ENCODE measurements around the gene SHISAL1. TPM values are rescaled to one million over a fixed set of nuclear protein-coding genes. Genes with fewer than 3 reads are reported as not detected.

The SHISAL1 gene
- total and polyA plus RNA-seq, 10 donors = 0.10 to 0.47 (median 0.22) TPM

GRCh38 chr22:44293034-44293433 is 19.7 kb downstream of the SHISAL1 start:
- Histone ChIP-seq H3K4me3 (no peak overlapping the region), H3K27me3 (replicated peaks in 1 of 7) (peaks cover 0 to 50% (median 0%) of the 10 kb centered on the region in 7 donors), H3K27ac (no peak overlapping the region), H3K9me3 (peaks cover 0 to 21% (median 9%) of the 10 kb centered on the region in 8 donors), H3K4me1 (peaks cover 0 to 15% (median 4%) of the 10 kb centered on the region in 6 donors), H3K36me3 (no peaks in the 10 kb centered on the region)
- no peak for DNase-seq
- TF ChIP-seq CTCF (IDR thresholded peaks at IDR 0.05 in 8 of 11, conservative IDR thresholded peaks at IDR 0.05 in 3 of 11) = no peak
- TF ChIP-seq POLR2AphosphoS5 (IDR thresholded peaks at IDR 0.05) = no peak
- no peak for TF ChIP-seq POLR2A (IDR thresholded peaks at IDR 0.05)
- intact Hi-C loops (cut with DNase I; ENCODE audit: low total_unique reads) = no loop called here
- 86 to 91% (median 90%) methylated on average over 12 of the region's 12 CpGs for WGBS, 5 donors

- Histone ChIP-seq H3K36me3 (no peaks in the 10 kb centered on the region), H3K9me3 (peaks cover 0 to 21% (median 9%) of the 10 kb centered on the region in 8 donors), H3K27me3 (replicated peaks in 1 of 7) (peaks cover 0 to 55% (median 0%) of the 10 kb centered on the region in 7 donors), H3K27ac (no peak overlapping the region), H3K4me3 (no peak overlapping the region), H3K4me1 (peaks cover 0 to 15% (median 4%) of the 10 kb centered on the region in 6 donors)
- intact Hi-C loops (cut with DNase I; ENCODE audit: low total_unique reads) = no loop called here
- no peak for DNase-seq
- WGBS, 5 donors = 83 to 94% (median 92%) methylated on average over 9 to 10 of the region's 10 CpGs
- TF ChIP-seq POLR2A (IDR thresholded peaks at IDR 0.05) (no peak), POLR2AphosphoS5 (IDR thresholded peaks at IDR 0.05) (no peak), CTCF (IDR thresholded peaks at IDR 0.05 in 8 of 11, conservative IDR thresholded peaks at IDR 0.05 in 3 of 11) (no peak)
These were observed 20.2 kb downstream of the SHISAL1 start for GRCh38 chr22:44292521-44292920.

GRCh38 chr22:44291674-44292360 is 20.9 kb downstream of the SHISAL1 start:
- WGBS, 5 donors = 38 to 50% (median 42%) methylated on average over 12 to 21 of the region's 21 CpGs
- Histone ChIP-seq H3K4me1 (peaks cover 0 to 15% (median 4%) of the 10 kb centered on the region in 6 donors), H3K36me3 (no peaks in the 10 kb centered on the region), H3K27me3 (replicated peaks in 1 of 7) (peaks cover 0 to 62% (median 0%) of the 10 kb centered on the region in 7 donors), H3K4me3 (no peak overlapping the region), H3K9me3 (peaks cover 0 to 21% (median 9%) of the 10 kb centered on the region in 8 donors), H3K27ac (no peak overlapping the region)
- TF ChIP-seq POLR2A (IDR thresholded peaks at IDR 0.05) (no peak), CTCF (IDR thresholded peaks at IDR 0.05 in 8 of 11, conservative IDR thresholded peaks at IDR 0.05 in 3 of 11) (no peak), POLR2AphosphoS5 (IDR thresholded peaks at IDR 0.05) (no peak)
- DNase-seq = no peak
- intact Hi-C loops (cut with DNase I; ENCODE audit: low total_unique reads) = no loop called here

GRCh38 chr22:44291265-44291664 is 21.5 kb downstream of the SHISAL1 start:
- 44 to 81% (median 60%) methylated on average over 5 to 8 of the region's 8 CpGs for WGBS, 5 donors
- intact Hi-C loops (cut with DNase I; ENCODE audit: low total_unique reads) = no loop called here
- peaks cover 0 to 15% (median 4%) of the 10 kb centered on the region in 6 donors for H3K4me1 ChIP-seq
- H3K9me3 ChIP-seq = peaks cover 0 to 21% (median 9%) of the 10 kb centered on the region in 8 donors
- no peak for DNase-seq
- H3K27ac ChIP-seq = no peak overlapping the region
- TF ChIP-seq CTCF (IDR thresholded peaks at IDR 0.05 in 8 of 11, conservative IDR thresholded peaks at IDR 0.05 in 3 of 11) (no peak), POLR2AphosphoS5 (IDR thresholded peaks at IDR 0.05) (no peak), POLR2A (IDR thresholded peaks at IDR 0.05) (no peak)
- H3K27me3 ChIP-seq (replicated peaks in 1 of 7) = peaks cover 0 to 67% (median 0%) of the 10 kb centered on the region in 7 donors
- H3K4me3 ChIP-seq = no peak overlapping the region
- no peaks in the 10 kb centered on the region for H3K36me3 ChIP-seq
